HepG2 (cell line): Measurements from ENCODE around the gene EIF4G1. TPM values are rescaled to one million over a fixed set of nuclear protein-coding genes. Genes with fewer than 3 reads are reported as not detected.

Experiments used
- ARID2 ChIP-seq: sonication (generic); formaldehyde crosslinking; IDR thresholded peaks from 2 replicates; pipeline ENCODE4 v1.8.1; 2022; ENCODE audit warnings: mild to moderate bottlenecking, missing genetic modification reagents, borderline replicate concordance
- GABPB1 ChIP-seq: IDR thresholded peaks from 2 replicates; pipeline ENCODE4 v1.6.1; 2016; ENCODE audit warnings: mild to moderate bottlenecking, missing genetic modification reagents, moderate library complexity, missing compliant biosample characterization
- KLF13 ChIP-seq: sonication (generic); formaldehyde crosslinking; IDR thresholded peaks from 2 replicates; pipeline ENCODE4 v1.4.0; 2020; ENCODE audit warnings: mild to moderate bottlenecking, missing genetic modification reagents
- NCOA5 ChIP-seq: sonication (generic); formaldehyde crosslinking; IDR thresholded peaks from 2 replicates; pipeline ENCODE4 v1.4.0; 2020; ENCODE audit warnings: missing genetic modification reagents
- TAF15 ChIP-seq: fragments of 200-400 bp; formaldehyde crosslinking; IDR thresholded peaks from one replicate; pipeline ENCODE4 v1.6.1; 2018; ENCODE audit warnings: mild to moderate bottlenecking, low read depth, low read length; ENCODE audit not compliant: poor library complexity, severe bottlenecking
- ZBTB38 ChIP-seq: sonication (generic); formaldehyde crosslinking; IDR thresholded peaks from 2 replicates; pipeline ENCODE4 v1.5.1; 2020; ENCODE audit warnings: mild to moderate bottlenecking, missing genetic modification reagents
- ZNF10 ChIP-seq: sonication (generic); formaldehyde crosslinking; IDR thresholded peaks from 2 replicates; pipeline ENCODE4 v1.4.0; 2020; ENCODE audit warnings: mild to moderate bottlenecking, low read depth, missing genetic modification reagents, borderline replicate concordance
- ZNF550 ChIP-seq: sonication (generic); formaldehyde crosslinking; IDR thresholded peaks from 2 replicates; pipeline ENCODE4 v1.4.0; 2020; ENCODE audit warnings: mild to moderate bottlenecking, missing genetic modification reagents, borderline replicate concordance
- ZNF674 ChIP-seq: sonication (generic); formaldehyde crosslinking; IDR thresholded peaks from 2 replicates; pipeline ENCODE4 v1.5.0; 2020; ENCODE audit warnings: low read depth, mild to moderate bottlenecking, missing genetic modification reagents
- ZNF772 ChIP-seq: sonication (generic); formaldehyde crosslinking; IDR thresholded peaks from 2 replicates; pipeline ENCODE4 v1.5.0; 2020; ENCODE audit warnings: mild to moderate bottlenecking, missing genetic modification reagents
- polyA plus RNA-seq, 8 experiments: library from polyadenylated mRNA; depleted of rRNA in 3 of 8; stranded (reverse) in 7 of 8; unstranded in 1 of 8; fragments of >200 nt; fragmentation: Illumina TruSeq in 4 of 8; extraction: Trizol in 4 of 8; gene quantifications; 2 replicates each; pipeline versions ENCODE4 v1.2.1 to v1.2.3, GENCODE V29; 2011 to 2016; ENCODE audit warnings: low read depth in 4 of 8, missing spikeins in 1 of 8, mixed read lengths in 1 of 8; ENCODE audit not compliant: insufficient read depth in 1 of 8
- total RNA-seq, 5 experiments: library from RNA; depleted of rRNA; stranded (reverse); fragments of >200 nt; fragmentation: Illumina TruSeq; extraction: Trizol; gene quantifications; 2 replicates each; pipeline ENCODE4 v1.2.3, GENCODE V29; 2016; ENCODE audit warnings: low read depth in 1 of 5
- TF ChIP-seq, protein P1 (sequence below): sonication (generic); formaldehyde crosslinking; IDR thresholded peaks from 2 replicates; pipeline ENCODE4 v1.5.1; 2020; ENCODE audit warnings: mild to moderate bottlenecking, missing genetic modification reagents, moderate library complexity
- TF ChIP-seq, protein P2 (sequence below): sonication (generic); formaldehyde crosslinking; IDR thresholded peaks from 2 replicates; pipeline ENCODE4 v1.4.0; 2020; ENCODE audit warnings: missing genetic modification reagents
- TF ChIP-seq, protein P3 (sequence below): conservative IDR thresholded peaks from 2 replicates; pipeline ENCODE4 v1.6.1; 2018; ENCODE audit warnings: missing genetic modification reagents
- TF ChIP-seq, protein P4 (sequence below), 2 experiments: fragments of 450-650 bp in 1 of 2; sonication (generic) in 1 of 2; formaldehyde crosslinking; IDR thresholded peaks; 2 replicates each; pipeline versions ENCODE4 v1.5.0 to v1.8.0; 2020 to 2022; ENCODE audit warnings: mild to moderate bottlenecking in 1 of 2, missing genetic modification reagents in 1 of 2
- TF ChIP-seq, protein P5 (sequence below): IDR thresholded peaks from 2 replicates; pipeline ENCODE4 v1.6.1; 2016; ENCODE audit warnings: mild to moderate bottlenecking, missing biosample characterization, missing genetic modification reagents

The EIF4G1 gene
- total and polyA plus RNA-seq, 2 of the 13 experiments (the other 11 are each of a cell fraction or from before 2014, with no cell fraction given), result 208 to 213 TPM

DNA sequence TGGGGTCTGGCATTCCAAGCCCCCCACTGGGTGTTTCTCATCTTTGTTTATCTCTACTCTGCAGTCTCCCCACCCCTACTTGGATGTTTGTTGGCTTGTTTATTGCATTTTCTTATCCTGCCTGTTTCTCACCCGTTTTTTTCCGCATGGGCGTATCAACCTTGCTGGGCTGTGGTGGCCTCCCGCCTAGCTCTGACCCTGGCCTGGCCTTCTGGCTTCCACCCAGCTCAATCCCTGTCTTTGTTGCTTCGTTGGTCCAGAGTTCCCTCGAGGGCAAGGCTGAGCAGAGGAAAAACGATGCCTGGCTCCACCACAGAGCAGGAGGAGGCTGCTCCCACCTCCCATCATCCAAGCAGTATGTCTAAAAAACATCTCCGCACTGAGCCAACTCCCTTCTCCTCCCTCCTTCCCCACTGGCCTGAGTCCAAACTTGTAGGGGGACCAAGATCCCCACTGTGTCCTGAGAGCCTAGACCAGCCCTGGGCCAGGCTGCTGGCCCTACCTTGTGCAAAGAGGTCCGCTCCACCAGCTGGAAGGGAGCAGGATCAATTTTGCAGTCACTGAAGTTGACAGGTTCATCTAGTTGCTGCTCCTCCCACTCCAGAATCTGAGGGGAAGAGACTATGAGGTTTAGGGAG is 37.2 kb downstream of the EIF4G1 start (continued):
- no peak for TF ChIP-seq ZNF674
- no peak for TF ChIP-seq ARID2
- no peak for TF ChIP-seq TAF15
- TF ChIP-seq NCOA5 (CRISPR knock-in tag), result no peak
- no peak for TF ChIP-seq GABPB1 (CRISPR knock-in tag)
- TF ChIP-seq ZNF10, result no peak
- TF ChIP-seq, protein P1, sequence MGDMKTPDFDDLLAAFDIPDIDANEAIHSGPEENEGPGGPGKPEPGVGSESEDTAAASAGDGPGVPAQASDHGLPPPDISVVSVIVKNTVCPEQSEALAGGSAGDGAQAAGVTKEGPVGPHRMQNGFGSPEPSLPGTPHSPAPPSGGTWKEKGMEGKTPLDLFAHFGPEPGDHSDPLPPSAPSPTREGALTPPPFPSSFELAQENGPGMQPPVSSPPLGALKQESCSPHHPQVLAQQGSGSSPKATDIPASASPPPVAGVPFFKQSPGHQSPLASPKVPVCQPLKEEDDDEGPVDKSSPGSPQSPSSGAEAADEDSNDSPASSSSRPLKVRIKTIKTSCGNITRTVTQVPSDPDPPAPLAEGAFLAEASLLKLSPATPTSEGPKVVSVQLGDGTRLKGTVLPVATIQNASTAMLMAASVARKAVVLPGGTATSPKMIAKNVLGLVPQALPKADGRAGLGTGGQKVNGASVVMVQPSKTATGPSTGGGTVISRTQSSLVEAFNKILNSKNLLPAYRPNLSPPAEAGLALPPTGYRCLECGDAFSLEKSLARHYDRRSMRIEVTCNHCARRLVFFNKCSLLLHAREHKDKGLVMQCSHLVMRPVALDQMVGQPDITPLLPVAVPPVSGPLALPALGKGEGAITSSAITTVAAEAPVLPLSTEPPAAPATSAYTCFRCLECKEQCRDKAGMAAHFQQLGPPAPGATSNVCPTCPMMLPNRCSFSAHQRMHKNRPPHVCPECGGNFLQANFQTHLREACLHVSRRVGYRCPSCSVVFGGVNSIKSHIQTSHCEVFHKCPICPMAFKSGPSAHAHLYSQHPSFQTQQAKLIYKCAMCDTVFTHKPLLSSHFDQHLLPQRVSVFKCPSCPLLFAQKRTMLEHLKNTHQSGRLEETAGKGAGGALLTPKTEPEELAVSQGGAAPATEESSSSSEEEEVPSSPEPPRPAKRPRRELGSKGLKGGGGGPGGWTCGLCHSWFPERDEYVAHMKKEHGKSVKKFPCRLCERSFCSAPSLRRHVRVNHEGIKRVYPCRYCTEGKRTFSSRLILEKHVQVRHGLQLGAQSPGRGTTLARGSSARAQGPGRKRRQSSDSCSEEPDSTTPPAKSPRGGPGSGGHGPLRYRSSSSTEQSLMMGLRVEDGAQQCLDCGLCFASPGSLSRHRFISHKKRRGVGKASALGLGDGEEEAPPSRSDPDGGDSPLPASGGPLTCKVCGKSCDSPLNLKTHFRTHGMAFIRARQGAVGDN, result peak; percentile 51
- no peak for TF ChIP-seq ZNF550
- no peak for TF ChIP-seq KLF13
- peak; percentile 73 for TF ChIP-seq ZBTB38 (CRISPR knock-in tag)
- TF ChIP-seq, protein P2, sequence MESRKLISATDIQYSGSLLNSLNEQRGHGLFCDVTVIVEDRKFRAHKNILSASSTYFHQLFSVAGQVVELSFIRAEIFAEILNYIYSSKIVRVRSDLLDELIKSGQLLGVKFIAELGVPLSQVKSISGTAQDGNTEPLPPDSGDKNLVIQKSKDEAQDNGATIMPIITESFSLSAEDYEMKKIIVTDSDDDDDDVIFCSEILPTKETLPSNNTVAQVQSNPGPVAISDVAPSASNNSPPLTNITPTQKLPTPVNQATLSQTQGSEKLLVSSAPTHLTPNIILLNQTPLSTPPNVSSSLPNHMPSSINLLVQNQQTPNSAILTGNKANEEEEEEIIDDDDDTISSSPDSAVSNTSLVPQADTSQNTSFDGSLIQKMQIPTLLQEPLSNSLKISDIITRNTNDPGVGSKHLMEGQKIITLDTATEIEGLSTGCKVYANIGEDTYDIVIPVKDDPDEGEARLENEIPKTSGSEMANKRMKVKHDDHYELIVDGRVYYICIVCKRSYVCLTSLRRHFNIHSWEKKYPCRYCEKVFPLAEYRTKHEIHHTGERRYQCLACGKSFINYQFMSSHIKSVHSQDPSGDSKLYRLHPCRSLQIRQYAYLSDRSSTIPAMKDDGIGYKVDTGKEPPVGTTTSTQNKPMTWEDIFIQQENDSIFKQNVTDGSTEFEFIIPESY, result peak; percentile 65
- TF ChIP-seq, protein P3, sequence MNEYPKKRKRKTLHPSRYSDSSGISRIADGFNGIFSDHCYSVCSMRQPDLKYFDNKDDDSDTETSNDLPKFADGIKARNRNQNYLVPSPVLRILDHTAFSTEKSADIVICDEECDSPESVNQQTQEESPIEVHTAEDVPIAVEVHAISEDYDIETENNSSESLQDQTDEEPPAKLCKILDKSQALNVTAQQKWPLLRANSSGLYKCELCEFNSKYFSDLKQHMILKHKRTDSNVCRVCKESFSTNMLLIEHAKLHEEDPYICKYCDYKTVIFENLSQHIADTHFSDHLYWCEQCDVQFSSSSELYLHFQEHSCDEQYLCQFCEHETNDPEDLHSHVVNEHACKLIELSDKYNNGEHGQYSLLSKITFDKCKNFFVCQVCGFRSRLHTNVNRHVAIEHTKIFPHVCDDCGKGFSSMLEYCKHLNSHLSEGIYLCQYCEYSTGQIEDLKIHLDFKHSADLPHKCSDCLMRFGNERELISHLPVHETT (CRISPR knock-in tag), result no peak
- TF ChIP-seq, protein P4, sequence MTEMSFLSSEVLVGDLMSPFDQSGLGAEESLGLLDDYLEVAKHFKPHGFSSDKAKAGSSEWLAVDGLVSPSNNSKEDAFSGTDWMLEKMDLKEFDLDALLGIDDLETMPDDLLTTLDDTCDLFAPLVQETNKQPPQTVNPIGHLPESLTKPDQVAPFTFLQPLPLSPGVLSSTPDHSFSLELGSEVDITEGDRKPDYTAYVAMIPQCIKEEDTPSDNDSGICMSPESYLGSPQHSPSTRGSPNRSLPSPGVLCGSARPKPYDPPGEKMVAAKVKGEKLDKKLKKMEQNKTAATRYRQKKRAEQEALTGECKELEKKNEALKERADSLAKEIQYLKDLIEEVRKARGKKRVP (CRISPR knock-in tag; IDR thresholded peaks at IDR 0.05), result no peak
- TF ChIP-seq, protein P5, sequence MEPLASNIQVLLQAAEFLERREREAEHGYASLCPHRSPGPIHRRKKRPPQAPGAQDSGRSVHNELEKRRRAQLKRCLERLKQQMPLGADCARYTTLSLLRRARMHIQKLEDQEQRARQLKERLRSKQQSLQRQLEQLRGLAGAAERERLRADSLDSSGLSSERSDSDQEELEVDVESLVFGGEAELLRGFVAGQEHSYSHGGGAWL, result no peak
- no peak for TF ChIP-seq ZNF772 (CRISPR knock-in tag)
